HepG2 (cell line): ENCODE results near the gene CEP20. TPM values are rescaled to one million over a fixed set of nuclear protein-coding genes. Genes with fewer than 3 reads are reported as not detected.
A peak's percentile ranks its signal among the peaks of the same experiment; 100 is the strongest.

ENCODE experiments used
- ATAC-seq: fragments of 200-7000 bp; cut with Tn5 transposase; 3 replicates; pipeline ENCODE4 v1.9.1; 2020; ENCODE audit warnings: mild to moderate bottlenecking, moderate library complexity
- BruUV-seq: library from RNA; stranded (reverse); fragments of 400-500 nt; replicated peaks from 2 replicates; lab custom pipeline; 2021; lab: Mats Ljungman, UMichigan
- CTCF ChIA-PET: fragments of 300-600 bp; formaldehyde crosslinking; extraction: SDS; loops from one replicate; lab custom pipeline; 2021; ENCODE audit warnings: low total read pairs, inconsistent platforms, low intra/inter-chr PET ratio; lab: Yijun Ruan, JAX
- POLR2A ChIA-PET: fragments of 350-600 bp; sonication (Branson Sonifier 250); formaldehyde crosslinking; loops from one replicate; lab custom pipeline; 2020; ENCODE audit warnings: antibody characterized with exemption, inconsistent platforms; lab: Yijun Ruan, JAX
- DNase-seq: peaks from one replicate; pipeline ENCODE4 v3.0.0-alpha.2; 2015; ENCODE audit warnings: low spot score
- FAIRE-seq: peaks from 3 replicates; lab custom pipeline; 2011; peaks lifted over from hg19 to GRCh38; lab: Jason Lieb, UNC
- H2AFZ ChIP-seq: one replicate; pipeline ENCODE4 v1.6.1; 2011; ENCODE audit warnings: low read length, inconsistent platforms
- H3K27ac ChIP-seq: fragments of 300-600 bp; 3 replicates; pipeline ENCODE4 v1.8.0; 2011; ENCODE audit warnings: mixed run types, mild to moderate bottlenecking, mixed read lengths, low read length, inconsistent platforms; ENCODE audit not compliant: insufficient read depth; ENCODE audit errors: extremely low read length
- H3K27me3 ChIP-seq, 2 experiments: fragments of 200-600 bp in 1 of 2; 2 replicates in 1 of 2; 3 replicates in 1 of 2; pipeline versions ENCODE4 v1.6.0 to v1.8.0; 2011; ENCODE audit warnings: low read length in 2 of 2, mild to moderate bottlenecking in 2 of 2, moderate library complexity in 2 of 2, inconsistent platforms in 1 of 2; ENCODE audit not compliant: insufficient read depth in 2 of 2, control insufficient read depth in 1 of 2
- H3K36me3 ChIP-seq, 2 experiments: fragments of 200-600 bp in 1 of 2; replicated peaks in 1 of 2; 2 replicates in 1 of 2; 3 replicates in 1 of 2; pipeline versions ENCODE4 v1.5.1 to v1.8.0; 2011; ENCODE audit warnings: low read length in 2 of 2, inconsistent platforms in 1 of 2; ENCODE audit not compliant: insufficient read depth in 2 of 2, control insufficient read depth in 1 of 2
- H3K4me1 ChIP-seq: 2 replicates; pipeline ENCODE4 v1.5.1; 2012; ENCODE audit warnings: low read length, inconsistent platforms; ENCODE audit not compliant: insufficient read depth
- H3K4me2 ChIP-seq: 2 replicates; pipeline ENCODE4 v1.6.0; 2011; ENCODE audit warnings: low read depth, low read length, inconsistent platforms
- H3K4me3 ChIP-seq, 3 experiments: fragments of 200-600 bp in 1 of 3; sonication (generic), shearing (Covaris generic) in 1 of 3; replicated peaks in 1 of 3; 2 replicates each; pipeline ENCODE4 v1.5.1; 2011 to 2016; ENCODE audit warnings: low read length in 3 of 3, inconsistent platforms in 2 of 3, low read depth in 2 of 3, mild to moderate bottlenecking in 2 of 3, control low read depth in 1 of 3, mixed read lengths in 1 of 3; ENCODE audit not compliant: insufficient read depth in 1 of 3
- H3K79me2 ChIP-seq: one replicate; pipeline ENCODE4 v1.6.1; 2011; ENCODE audit warnings: low read length, inconsistent platforms; ENCODE audit not compliant: insufficient read depth
- H3K9ac ChIP-seq: 2 replicates; pipeline ENCODE4 v1.6.0; 2011; ENCODE audit warnings: mild to moderate bottlenecking, low read depth, low read length, inconsistent platforms; ENCODE audit not compliant: insufficient read depth
- H3K9me3 ChIP-seq: 2 replicates; pipeline ENCODE4 v1.5.1; 2012; ENCODE audit warnings: mild to moderate bottlenecking, low read length
- H4K20me1 ChIP-seq: 2 replicates; pipeline ENCODE4 v1.6.0; 2011; ENCODE audit warnings: inconsistent platforms, mild to moderate bottlenecking, low read length, moderate library complexity; ENCODE audit not compliant: insufficient read depth
- FOXC1 ChIP-seq: sonication (generic); formaldehyde crosslinking; IDR thresholded peaks from 2 replicates; pipeline ENCODE4 v1.8.0; 2022; ENCODE audit warnings: mild to moderate bottlenecking, missing genetic modification reagents, borderline replicate concordance
- MLX ChIP-seq: IDR thresholded peaks from 2 replicates; pipeline ENCODE4 v1.6.1; 2016
- STAG1 ChIP-seq: sonication (generic); formaldehyde crosslinking; IDR thresholded peaks from 2 replicates; pipeline ENCODE4 v1.4.0; 2020; ENCODE audit warnings: missing genetic modification reagents
- ZNF512 ChIP-seq: sonication (generic); formaldehyde crosslinking; IDR thresholded peaks from 2 replicates; pipeline ENCODE4 v1.4.0; 2020; ENCODE audit warnings: mild to moderate bottlenecking, missing genetic modification reagents
- ZNF770 ChIP-seq: sonication (generic); formaldehyde crosslinking; IDR thresholded peaks from 2 replicates; pipeline ENCODE4 v1.5.0; 2020; ENCODE audit warnings: mild to moderate bottlenecking, missing genetic modification reagents
- WGBS: methylation state at CpG from one replicate; pipeline ENCODE4 v1.1.6; 2017; ENCODE audit warnings: low lambda C conversion rate; 5-methylcytosine and 5-hydroxymethylcytosine counted together
- in situ Hi-C: cut with HindIII; loops from 2 replicates; pipeline ENCODE4 v1.10.0; 2017; ENCODE audit warnings: low pct_unique_long_range_greater_than_20kb; ENCODE audit not compliant: extremely low pct_ligation_motif_present
- intact Hi-C: fragments of 100-400 bp; cut with micrococcal nuclease; formaldehyde crosslinking; loops from one replicate; pipeline ENCODE4 v1.10.0; 2022; ENCODE audit not compliant: unreplicated experiment
- polyA plus RNA-seq, 8 experiments: library from polyadenylated mRNA; depleted of rRNA in 3 of 8; stranded (reverse) in 7 of 8; unstranded in 1 of 8; fragments of >200 nt; fragmentation: Illumina TruSeq in 4 of 8; extraction: Trizol in 4 of 8; gene quantifications; 2 replicates each; pipeline versions ENCODE4 v1.2.1 to v1.2.3, GENCODE V29; 2011 to 2016; ENCODE audit warnings: low read depth in 4 of 8, missing spikeins in 1 of 8, mixed read lengths in 1 of 8; ENCODE audit not compliant: insufficient read depth in 1 of 8
- total RNA-seq, 5 experiments: library from RNA; depleted of rRNA; stranded (reverse); fragments of >200 nt; fragmentation: Illumina TruSeq; extraction: Trizol; gene quantifications; 2 replicates each; pipeline ENCODE4 v1.2.3, GENCODE V29; 2016; ENCODE audit warnings: low read depth in 1 of 5

Gene CEP20
- total and polyA plus RNA-seq, 2 of the 13 experiments (the other 11 are each of a cell fraction or from before 2014, with no cell fraction given): 53.0 to 54.1 TPM

GRCh38 chr16:15891508-15891907 is 3.1 kb upstream of the CEP20 start:
- FAIRE-seq (no peak), DNase-seq (no peak), ATAC-seq (no peak)
- no TSS peak for BruUV-seq
- in situ Hi-C loops: no loop called here
- Histone ChIP-seq H3K4me3 (no peak overlapping the region), H3K27me3 (peaks cover 0 to 4% of the 10 kb centered on the region in 2 experiments; a peak in 1 of 5 replicates), H2AFZ (no peak overlapping the region), H3K4me1 (peaks cover 57% of the 10 kb centered on the region), H3K4me2 (no peak overlapping the region), H4K20me1 (no peaks in the 10 kb centered on the region), H3K79me2 (peaks cover 19% of the 10 kb centered on the region), H3K9me3 (no peaks in the 10 kb centered on the region), H3K9ac (no peak overlapping the region), H3K36me3 (no peaks in the 10 kb centered on the region; a peak in 1 of 5 replicates), H3K27ac (no peak overlapping the region)
- ChIA-PET CTCF (no interaction called here), POLR2A (no interaction called here)
- intact Hi-C loops: no loop called here
- 0 out of 2 replicates have a peak, but pooled peaks have one; percentile 4 for TF ChIP-seq FOXC1 (CRISPR knock-in tag)
- TF ChIP-seq MLX (CRISPR knock-in tag): no peak
- peak; percentile 78 for TF ChIP-seq ZNF770
- TF ChIP-seq ZNF512 (CRISPR knock-in tag): peak; percentile 49; the same call in 1 of the 2 replicates
- no peak for TF ChIP-seq STAG1 (CRISPR knock-in tag)
- 83% methylated on average over 3 of the region's 3 CpGs for WGBS
